HG02885 (cell line): ENCODE data around the gene ZNF556.

ENCODE experiments used
- ATAC-seq: cut with Tn5 transposase; IDR thresholded peaks from one replicate; pipeline ENCODE4 v1.9.1; 2021; ENCODE audit warnings: mild to moderate bottlenecking; ENCODE audit not compliant: unreplicated experiment, poor library complexity

The ZNF556 gene

GRCh38 chr19:2867025-2867991 lies at the start of gene ZNF556:
Gene ZNF556, plus strand, starts transcription at chr19:2867335. Its CDS starts 87 bp downstream, at chr19:2867422.
- ATAC-seq, result no peak

DNA sequence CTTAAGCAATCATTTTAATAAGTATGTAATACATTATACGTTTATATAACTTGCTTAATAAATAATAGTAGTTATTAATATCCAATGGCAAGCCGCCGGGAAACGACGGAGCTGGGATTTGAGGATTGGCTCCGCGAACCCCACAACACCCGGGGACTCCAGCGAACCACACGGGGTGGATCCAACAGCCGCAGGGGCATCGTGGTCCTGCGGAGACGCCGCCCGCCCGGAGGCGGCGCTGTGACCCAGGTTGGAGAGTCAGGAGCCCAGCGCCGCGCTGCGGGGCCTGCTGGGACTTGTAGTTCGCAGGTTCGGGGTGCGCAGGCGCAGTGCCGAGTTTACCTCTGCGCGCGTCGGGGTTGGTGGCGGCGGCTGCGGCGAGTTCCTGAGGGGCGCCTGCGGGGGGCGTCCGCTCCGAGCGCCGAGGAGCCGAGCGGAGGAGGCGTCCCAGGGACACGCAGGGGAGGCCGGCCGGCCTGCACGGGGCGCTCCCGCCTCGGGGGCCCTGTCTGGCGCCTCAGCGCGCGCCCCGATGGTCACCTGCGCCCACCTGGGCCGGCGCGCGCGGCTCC lies 47.5 kb upstream of the ZNF556 start, which contains the start of gene ZNF554:
Gene ZNF554 (plus strand): TSS at position 329 of the 572 bp plus-strand sequence. CDS start 204 bp downstream, at position 533.
- peak; percentile 95 for ATAC-seq

DNA sequence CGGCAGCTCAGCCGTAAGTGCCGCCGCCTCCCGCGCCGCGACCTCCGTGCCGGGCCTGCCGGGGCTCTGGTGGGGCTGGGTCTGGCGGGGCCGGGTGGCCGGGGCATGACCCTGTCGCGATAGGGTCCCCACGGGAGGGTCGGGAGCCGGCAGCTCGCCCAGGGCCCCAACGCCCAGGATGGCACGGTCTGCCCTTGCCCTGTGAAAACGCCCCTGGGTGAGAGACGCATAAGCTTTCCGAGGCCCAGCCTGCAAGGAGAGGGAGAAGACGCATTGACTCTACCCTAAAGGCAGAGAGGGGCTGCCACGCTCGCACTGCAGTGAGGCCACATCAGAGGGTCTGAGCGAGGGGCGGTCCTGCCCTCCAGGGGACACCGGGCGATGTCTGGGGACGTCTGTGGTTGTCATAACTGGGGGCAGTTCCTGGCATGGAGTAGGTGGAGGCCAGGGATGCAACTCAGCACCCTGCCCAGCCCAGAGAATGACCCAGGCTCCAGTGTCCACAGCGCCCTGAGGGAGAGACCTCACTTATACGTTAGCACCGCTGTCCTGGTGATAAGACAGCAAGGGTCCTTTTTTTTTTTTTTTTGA lies 46.9 kb upstream of the ZNF556 start:
- peak; percentile 10 for ATAC-seq

DNA sequence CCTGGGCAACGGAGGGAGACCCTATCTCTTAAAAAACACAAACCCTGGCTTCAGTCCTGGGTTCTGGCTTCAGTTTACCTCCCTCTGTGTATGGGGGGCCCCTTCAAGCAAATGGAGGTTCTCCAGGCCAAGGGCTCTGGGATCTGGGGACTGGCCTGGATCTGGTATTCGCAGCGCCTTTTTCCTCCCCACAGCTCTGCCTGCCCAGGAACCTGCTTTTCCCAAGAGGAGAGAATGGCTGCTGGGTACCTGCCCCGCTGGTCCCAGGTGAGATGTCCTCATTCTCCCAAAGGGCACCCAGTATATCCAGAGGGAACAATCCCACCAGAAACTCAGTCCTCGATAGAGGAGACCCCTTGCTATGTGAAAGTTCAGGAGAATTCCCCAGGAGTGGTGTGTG lies 44.3 kb upstream of the ZNF556 start:
- ATAC-seq, result no peak

- ATAC-seq, result no peak
These were observed 43.5 kb upstream of the ZNF556 start for GRCh38 chr19:2823646-2824045.

DNA sequence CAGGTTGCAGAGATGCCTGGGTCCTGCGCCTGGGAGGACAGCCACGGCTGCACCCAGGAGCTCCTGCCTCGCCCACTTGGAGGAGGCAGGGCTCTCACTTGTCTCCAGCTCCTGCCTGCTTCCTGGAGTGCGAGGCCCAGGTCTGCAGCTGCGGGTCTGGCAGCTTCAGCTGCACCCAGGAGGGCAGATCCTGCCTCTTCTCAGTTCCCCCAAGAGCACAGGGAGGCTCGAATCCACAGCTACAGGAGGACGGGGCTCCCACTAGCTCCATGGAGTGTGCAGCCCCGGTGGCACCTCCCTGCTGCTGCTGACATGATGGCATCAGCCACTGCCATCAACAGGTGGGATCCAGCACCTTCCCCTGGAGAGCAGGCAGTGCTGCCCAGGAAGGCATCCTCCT lies 43.0 kb upstream of the ZNF556 start:
- ATAC-seq, result no peak

DNA sequence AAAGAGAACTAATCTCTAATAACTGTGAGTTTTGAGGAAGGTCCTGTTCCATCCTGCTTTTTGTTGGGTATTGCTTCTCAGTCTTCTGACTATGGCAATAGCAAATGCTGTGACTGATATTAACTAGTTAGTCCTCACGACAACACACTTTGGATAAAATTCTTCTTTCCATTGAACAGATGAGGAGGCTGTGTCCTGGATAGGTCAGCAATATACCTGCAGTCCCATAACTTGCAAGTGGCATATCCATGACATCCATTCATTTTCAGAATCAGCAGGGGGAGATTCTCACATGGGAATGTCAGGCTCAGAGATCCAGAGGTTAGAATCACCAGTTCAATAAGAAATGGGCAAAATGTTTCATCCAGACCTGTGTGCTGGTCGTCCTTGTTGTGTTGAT lies 40.1 kb upstream of the ZNF556 start:
- no peak for ATAC-seq

DNA sequence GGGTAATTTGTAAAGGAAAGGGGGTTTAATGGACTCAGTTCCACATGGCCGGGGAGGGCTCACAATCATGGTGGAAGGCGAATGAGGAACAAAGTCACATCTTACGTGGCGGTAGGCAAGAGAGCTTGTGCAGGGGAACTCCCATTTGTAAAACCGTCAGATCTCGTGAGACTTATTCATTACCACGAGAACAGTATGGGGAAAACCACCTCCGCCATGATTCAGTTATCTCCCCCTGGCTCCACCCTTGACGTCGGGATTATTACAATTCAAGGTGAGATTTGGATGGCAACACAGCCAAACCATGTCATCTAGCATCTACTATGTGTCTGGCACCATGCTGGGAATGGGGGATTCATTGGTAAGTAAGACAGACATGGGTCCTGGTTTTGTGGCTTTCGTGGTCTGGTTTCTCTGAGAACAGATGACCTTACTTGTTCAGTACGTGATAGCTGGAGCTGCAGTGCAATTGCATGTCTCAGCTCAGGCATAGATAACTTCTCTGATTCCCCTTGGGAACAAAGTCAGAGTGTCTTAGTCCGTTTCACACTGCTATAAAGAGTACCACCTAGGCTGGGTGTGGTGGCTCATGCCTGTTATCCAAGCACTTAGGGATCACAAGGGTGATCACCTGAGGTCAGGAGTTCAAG lies 39.2 kb upstream of the ZNF556 start:
- ATAC-seq, result no peak

GRCh38 chr19:2834294-2834871 lies 32.8 kb upstream of the ZNF556 start:
- no peak for ATAC-seq

GRCh38 chr19:2837430-2837829 lies 29.7 kb upstream of the ZNF556 start:
- no peak for ATAC-seq

DNA sequence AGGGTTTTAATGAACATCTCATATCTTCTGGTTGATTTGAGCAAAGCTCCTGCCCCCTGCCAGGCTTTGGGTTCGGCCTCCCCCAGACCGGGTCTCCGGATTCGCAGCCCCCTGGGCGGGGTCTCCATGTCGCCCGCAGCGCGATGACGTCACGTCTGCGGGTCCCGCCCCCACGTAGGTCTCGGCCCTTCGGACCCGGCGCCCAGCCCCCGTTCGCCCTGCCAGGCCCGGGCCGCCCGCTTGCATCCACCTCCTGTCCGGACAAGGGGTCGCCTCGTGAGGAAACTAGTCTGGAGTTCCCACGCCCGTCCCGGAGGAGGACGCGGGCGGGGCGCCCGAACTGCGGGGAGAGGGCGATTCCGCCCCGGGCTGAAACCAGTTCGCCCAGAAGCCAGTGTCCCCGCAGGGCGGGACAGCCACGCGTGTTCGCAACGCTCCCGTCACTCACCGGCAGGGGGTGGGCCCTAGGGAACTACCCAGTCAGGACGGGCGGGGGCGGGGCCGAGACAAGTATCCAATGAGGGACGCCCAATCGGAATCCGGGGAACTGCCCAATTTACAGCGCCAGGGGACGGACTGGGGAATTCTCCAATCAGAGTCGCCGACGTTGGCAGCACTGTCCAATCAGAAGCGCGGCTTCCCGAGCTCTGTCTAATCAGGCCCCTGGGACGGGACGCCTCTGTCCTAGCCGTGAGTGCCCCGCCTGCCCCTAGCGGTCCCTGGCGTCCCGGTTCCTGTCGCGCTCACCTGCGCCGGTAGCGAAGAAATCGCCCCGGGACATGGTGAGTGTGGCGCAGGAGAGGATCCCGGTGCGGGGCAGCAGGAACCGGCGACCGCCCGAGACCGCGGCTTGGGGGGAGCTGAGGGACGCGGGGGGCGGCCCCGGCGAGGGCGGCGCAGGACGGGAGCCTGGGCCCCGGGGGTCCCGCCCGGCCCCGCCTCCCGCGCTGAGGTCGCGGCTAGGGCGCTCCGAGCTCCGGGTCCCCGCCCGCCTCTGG lies 26.0 kb upstream of the ZNF556 start, which contains the start of gene ZNF555:
Gene ZNF555 (plus strand): TSS at position 682 of the 998 bp plus-strand sequence. CDS start 98 bp downstream, at position 780.
- peak; percentile 93 for ATAC-seq

GRCh38 chr19:2841855-2842574 lies 25.1 kb upstream of the ZNF556 start:
- ATAC-seq, result peak; percentile 19

- no peak for ATAC-seq
These were observed 22.0 kb upstream of the ZNF556 start for GRCh38 chr19:2845107-2845506.

- ATAC-seq, result no peak
These were observed 20.8 kb upstream of the ZNF556 start for GRCh38 chr19:2846180-2846894.

DNA sequence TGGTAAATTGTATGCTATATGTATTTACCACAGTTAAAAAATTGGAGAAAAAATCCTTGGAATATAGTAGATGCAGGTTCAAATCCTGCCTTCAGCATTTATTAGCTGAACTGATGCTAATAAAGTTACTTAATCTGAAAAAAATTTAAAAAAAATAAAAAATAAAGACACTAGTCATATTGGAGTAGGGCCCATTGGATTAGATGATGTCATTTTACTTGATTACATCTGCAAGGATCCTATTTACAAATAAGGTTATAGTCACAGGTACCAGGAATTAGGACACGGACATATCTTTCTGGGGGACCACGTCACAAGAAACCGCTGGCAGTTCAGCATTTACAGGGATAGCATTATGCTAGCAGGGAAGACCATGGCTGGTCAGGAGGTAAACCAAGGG lies 19.6 kb upstream of the ZNF556 start:
- no peak for ATAC-seq

- ATAC-seq, result no peak
These were observed 18.5 kb upstream of the ZNF556 start for GRCh38 chr19:2848616-2849015.

GRCh38 chr19:2850256-2850925 lies 16.7 kb upstream of the ZNF556 start:
- no peak for ATAC-seq
